Left lung (tissue), 10 donors: ENCODE results near the gene RGS7BP. TPM values are rescaled to one million over a fixed set of nuclear protein-coding genes. Genes with fewer than 3 reads are reported as not detected.

Experiments used
- ATAC-seq: fragments of 200-7000 bp; cut with Tn5 transposase; one replicate; pipeline ENCODE4 v1.9.1; 2020; ENCODE audit warnings: moderate library complexity
- DNase-seq, 4 donors: peaks; one replicate each; pipeline ENCODE4 v3.0.0-alpha.2; 2013 to 2020
- H3K27ac ChIP-seq, 2 donors: fragments of 200-600 bp; sonication (generic) in 1 of 2; one replicate each; pipeline versions ENCODE4 v1.5.0 to v1.8.0; 2020 to 2021
- H3K27me3 ChIP-seq, 2 donors: fragments of 200-600 bp; sonication (generic) in 1 of 2; one replicate each; pipeline versions ENCODE4 v1.5.0 to v1.8.0; 2020 to 2021
- H3K36me3 ChIP-seq, 2 donors: fragments of 200-600 bp; sonication (generic) in 1 of 2; one replicate each; pipeline versions ENCODE4 v1.5.0 to v1.8.0; 2020 to 2021
- H3K4me1 ChIP-seq, 2 donors: fragments of 200-600 bp; one replicate each; pipeline ENCODE4 v1.8.0; 2021
- H3K4me3 ChIP-seq, 2 donors: fragments of 200-600 bp; sonication (generic) in 1 of 2; one replicate each; pipeline versions ENCODE4 v1.5.0 to v1.8.0; 2020 to 2021; ENCODE audit warnings: mild to moderate bottlenecking in 1 of 2
- H3K9me3 ChIP-seq, 2 donors: fragments of 200-600 bp; sonication (generic) in 1 of 2; one replicate each; pipeline versions ENCODE4 v1.5.0 to v1.8.0; 2020 to 2021
- intact Hi-C, 2 donors: fragments of 100-400 bp; cut with DNase I; formaldehyde crosslinking; loops; one replicate each; pipeline versions ENCODE4 v1.11.2 to v1.14.2; 2022
- polyA plus RNA-seq, 6 donors: library from polyadenylated mRNA; unstranded; fragments of 120-200 nt; gene quantifications; one replicate each; pipeline ENCODE4 v1.2.1, GENCODE V29; 2013; ENCODE audit not compliant: insufficient read length in 6 of 6
- total RNA-seq, 2 donors: library from RNA; stranded (reverse); fragmentation: NEBNext Ultra II Directional; extraction: Animal tissue kit (Norgen Biotek cat#: 25700); gene quantifications; one replicate each; pipeline ENCODE4 v1.2.1, GENCODE V29; 2021
- TF ChIP-seq, protein P1 (sequence below), 2 donors: fragments of 200-600 bp; sonication (generic) in 1 of 2; IDR thresholded peaks; one replicate each; pipeline versions ENCODE4 v1.5.0 to v1.8.0; 2021; ENCODE audit warnings: antibody characterized with exemption in 2 of 2
- donor health status: DM: no; HTN: yes; CAD: no.
- donor health status: DM: no; HTN: no; CAD: no.

RGS7BP gene
- total and polyA plus RNA-seq, 8 donors = 1.6 to 28.9 (median 21.9) TPM

GRCh38 chr5:64569858-64570257 lies 64.0 kb downstream of the RGS7BP start:
- TF ChIP-seq, protein P1, sequence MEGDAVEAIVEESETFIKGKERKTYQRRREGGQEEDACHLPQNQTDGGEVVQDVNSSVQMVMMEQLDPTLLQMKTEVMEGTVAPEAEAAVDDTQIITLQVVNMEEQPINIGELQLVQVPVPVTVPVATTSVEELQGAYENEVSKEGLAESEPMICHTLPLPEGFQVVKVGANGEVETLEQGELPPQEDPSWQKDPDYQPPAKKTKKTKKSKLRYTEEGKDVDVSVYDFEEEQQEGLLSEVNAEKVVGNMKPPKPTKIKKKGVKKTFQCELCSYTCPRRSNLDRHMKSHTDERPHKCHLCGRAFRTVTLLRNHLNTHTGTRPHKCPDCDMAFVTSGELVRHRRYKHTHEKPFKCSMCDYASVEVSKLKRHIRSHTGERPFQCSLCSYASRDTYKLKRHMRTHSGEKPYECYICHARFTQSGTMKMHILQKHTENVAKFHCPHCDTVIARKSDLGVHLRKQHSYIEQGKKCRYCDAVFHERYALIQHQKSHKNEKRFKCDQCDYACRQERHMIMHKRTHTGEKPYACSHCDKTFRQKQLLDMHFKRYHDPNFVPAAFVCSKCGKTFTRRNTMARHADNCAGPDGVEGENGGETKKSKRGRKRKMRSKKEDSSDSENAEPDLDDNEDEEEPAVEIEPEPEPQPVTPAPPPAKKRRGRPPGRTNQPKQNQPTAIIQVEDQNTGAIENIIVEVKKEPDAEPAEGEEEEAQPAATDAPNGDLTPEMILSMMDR (IDR thresholded peaks at IDR 0.05) = no peak
- H3K9me3 ChIP-seq = no peaks in the 10 kb centered on the region
- no peak for ATAC-seq
- peak in 2 of 4 donors; percentile 18 to 21 for DNase-seq
- H3K4me1 ChIP-seq = no peaks in the 10 kb centered on the region
- no peaks in the 10 kb centered on the region for H3K36me3 ChIP-seq
- H3K27ac ChIP-seq = no peak overlapping the region
- no peaks in the 10 kb centered on the region for H3K27me3 ChIP-seq
- no peak overlapping the region for H3K4me3 ChIP-seq
- intact Hi-C loops = no loop called here

- TF ChIP-seq, protein P1 (IDR thresholded peaks at IDR 0.05) = no peak
- ATAC-seq (no peak), DNase-seq (no peak)
- no peaks in the 10 kb centered on the region for H3K27me3 ChIP-seq
- intact Hi-C loops = no loop called here
- no peak overlapping the region for H3K4me3 ChIP-seq
- no peak overlapping the region for H3K27ac ChIP-seq
- no peaks in the 10 kb centered on the region for H3K4me1 ChIP-seq
- H3K9me3 ChIP-seq = no peaks in the 10 kb centered on the region
- no peaks in the 10 kb centered on the region for H3K36me3 ChIP-seq
These were observed 64.7 kb downstream of the RGS7BP start for GRCh38 chr5:64570395-64570996.

DNA sequence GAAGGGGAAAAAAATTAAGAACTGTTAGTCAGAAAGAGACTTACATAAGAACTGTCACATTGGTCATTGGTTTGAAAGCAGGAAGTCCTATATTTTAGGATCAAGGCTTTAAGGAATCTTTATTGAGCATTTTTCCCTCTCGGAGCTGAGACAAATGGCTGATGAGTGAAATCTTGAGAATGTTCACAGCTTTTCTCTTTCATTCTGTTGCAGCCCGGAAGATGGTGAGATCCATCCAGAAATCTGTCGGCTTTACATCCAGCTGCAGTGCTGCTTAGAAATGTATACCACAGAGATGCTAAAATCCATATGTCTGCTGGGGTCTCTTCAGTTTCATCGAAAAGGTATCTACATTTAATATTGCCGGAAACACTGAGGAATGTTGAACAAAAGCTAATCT lies 69.7 kb downstream of the RGS7BP start:
- H3K4me1 ChIP-seq = no peaks in the 10 kb centered on the region
- H3K27me3 ChIP-seq = no peaks in the 10 kb centered on the region
- no peak overlapping the region for H3K4me3 ChIP-seq
- ATAC-seq (no peak), DNase-seq (no peak)
- H3K9me3 ChIP-seq = no peaks in the 10 kb centered on the region
- no peak overlapping the region for H3K27ac ChIP-seq
- intact Hi-C loops = no loop called here
- TF ChIP-seq, protein P1 (IDR thresholded peaks at IDR 0.05) = no peak
- H3K36me3 ChIP-seq = no peaks in the 10 kb centered on the region

DNA sequence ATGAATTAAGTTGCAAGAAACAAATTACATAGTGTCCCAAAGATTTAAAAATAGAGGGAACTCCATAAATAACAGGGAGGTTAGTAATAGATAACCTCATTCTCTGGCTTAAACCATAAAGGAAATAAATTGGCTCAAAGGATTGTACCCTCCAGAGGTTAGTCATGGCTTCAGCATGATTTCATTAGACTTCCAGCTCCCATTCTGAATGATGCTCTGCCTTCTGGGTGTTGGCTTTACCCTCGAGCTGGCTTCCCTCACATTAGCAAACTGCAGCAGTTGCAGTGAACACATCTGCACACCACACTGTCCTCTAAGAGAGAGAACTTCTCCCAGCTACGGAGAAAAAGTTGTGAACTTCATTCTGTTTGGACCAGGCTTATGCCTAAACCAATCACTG lies 70.4 kb downstream of the RGS7BP start:
- no peak overlapping the region for H3K27ac ChIP-seq
- intact Hi-C loops = no loop called here
- DNase-seq = no peak
- H3K36me3 ChIP-seq = no peaks in the 10 kb centered on the region
- no peaks in the 10 kb centered on the region for H3K27me3 ChIP-seq
- no peak for ATAC-seq
- no peaks in the 10 kb centered on the region for H3K4me1 ChIP-seq
- TF ChIP-seq, protein P1 (IDR thresholded peaks at IDR 0.05) = no peak
- no peak overlapping the region for H3K4me3 ChIP-seq
- no peaks in the 10 kb centered on the region for H3K9me3 ChIP-seq

- ATAC-seq (no peak), DNase-seq (no peak)
- no peaks in the 10 kb centered on the region for H3K9me3 ChIP-seq
- H3K27me3 ChIP-seq = no peaks in the 10 kb centered on the region
- H3K27ac ChIP-seq = no peak overlapping the region
- H3K36me3 ChIP-seq = no peaks in the 10 kb centered on the region
- intact Hi-C loops = no loop called here
- no peak overlapping the region for H3K4me3 ChIP-seq
- no peaks in the 10 kb centered on the region for H3K4me1 ChIP-seq
- TF ChIP-seq, protein P1 (IDR thresholded peaks at IDR 0.05) = no peak
These were observed 79.8 kb downstream of the RGS7BP start for GRCh38 chr5:64585646-64586045.
